ENCODE data around the gene PLA2G12A.
"Not testable (repeated sequence)": the region's sequence is repeated elsewhere in the genome, so short reads cannot be mapped to it uniquely, and the experiment has no call there.

The PLA2G12A gene

DNA sequence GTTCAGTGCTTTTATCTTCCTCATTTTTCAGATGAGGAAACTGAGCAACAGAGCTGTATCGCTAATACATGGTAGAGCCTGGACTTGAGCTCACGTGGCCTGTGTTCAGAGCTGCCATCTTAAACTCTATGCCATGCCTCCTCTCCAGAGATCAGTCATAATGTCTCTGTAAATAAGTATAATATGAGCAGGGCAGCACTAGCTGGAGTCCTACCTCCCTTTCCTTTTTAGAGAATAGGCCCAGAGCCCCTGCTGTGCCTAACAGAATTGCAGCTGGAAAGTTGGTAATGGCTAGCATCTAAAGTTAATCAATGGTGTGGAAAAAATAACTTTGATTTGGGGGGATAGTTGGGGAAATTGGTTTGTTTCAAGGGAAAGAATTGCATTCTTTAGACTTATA is 47.0 kb downstream of the PLA2G12A start:
- peak overlapping the region in 1 of 2 donors; percentile 39 for H3K27ac Mint-ChIP-seq
- no peak overlapping the region for H3K4me3 Mint-ChIP-seq
- peaks cover 2 to 14% of the 10 kb centered on the region in 2 donors for H3K4me1 Mint-ChIP-seq (ENCODE audit: low read depth in 2 of 2)
- DNase-seq (no peak), ATAC-seq (replicated peaks) (no peak)
- H3K27me3 Mint-ChIP-seq, result no peaks in the 10 kb centered on the region
- no peaks in the 10 kb centered on the region for H3K9me3 Mint-ChIP-seq
- H3K36me3 Mint-ChIP-seq (ENCODE audit: insufficient read depth), result peaks cover 32% of the 10 kb centered on the region

DNA sequence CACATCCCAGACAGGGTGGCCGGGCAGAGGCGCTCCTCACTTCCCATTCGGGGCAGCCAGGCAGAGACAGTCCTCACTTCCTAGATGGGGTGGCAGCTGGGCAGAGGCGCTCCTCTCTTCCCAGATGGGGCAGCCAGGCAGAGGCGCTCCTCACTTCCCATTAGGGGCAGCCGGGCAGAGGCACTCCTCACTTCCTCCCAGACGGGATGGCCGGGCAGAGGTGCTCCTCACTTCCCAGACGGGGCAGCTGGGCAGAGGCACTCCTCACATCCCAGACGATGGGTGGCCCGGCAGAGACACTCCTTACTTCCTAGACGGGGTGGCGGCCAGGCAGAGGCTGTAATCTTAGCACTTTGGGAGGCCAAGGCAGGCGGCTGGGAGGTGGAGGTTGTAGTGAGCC is 50.9 kb downstream of the PLA2G12A start:
- DNase-seq; ATAC-seq (replicated peaks); H3K9me3 Mint-ChIP-seq; H3K4me3 Mint-ChIP-seq; H3K4me1 Mint-ChIP-seq (ENCODE audit: low read depth in 2 of 2); H3K27me3 Mint-ChIP-seq: not testable (repeated sequence)
- peak overlapping the region in 1 of 2 donors; percentile 74 for H3K27ac Mint-ChIP-seq
- H3K36me3 Mint-ChIP-seq (ENCODE audit: insufficient read depth), result peaks cover 12% of the 10 kb centered on the region

DNA sequence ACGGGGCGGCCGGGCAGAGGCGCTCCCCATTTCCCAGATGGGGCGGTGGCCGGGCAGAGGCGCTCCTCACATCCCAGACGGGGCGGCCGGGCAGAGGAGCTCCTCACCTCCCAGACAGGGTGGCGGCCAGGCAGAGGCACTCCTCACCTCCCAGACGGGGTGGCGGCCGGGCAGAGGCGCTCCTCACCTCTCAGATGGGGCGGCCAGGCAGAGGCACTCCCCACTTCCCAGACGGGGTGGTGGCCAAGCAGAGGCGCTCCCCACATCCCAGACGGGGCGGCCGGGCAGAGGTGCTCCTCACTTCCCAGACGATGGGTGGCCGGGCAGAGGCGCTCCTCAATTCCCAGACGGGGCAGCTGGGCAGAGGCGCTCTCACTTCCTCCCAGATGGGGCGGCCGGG is 51.4 kb downstream of the PLA2G12A start:
- not testable (repeated sequence) for DNase-seq; H3K27ac Mint-ChIP-seq; H3K4me3 Mint-ChIP-seq; H3K4me1 Mint-ChIP-seq (ENCODE audit: low read depth in 2 of 2); H3K9me3 Mint-ChIP-seq; H3K36me3 Mint-ChIP-seq (ENCODE audit: insufficient read depth); H3K27me3 Mint-ChIP-seq; ATAC-seq (replicated peaks)

DNA sequence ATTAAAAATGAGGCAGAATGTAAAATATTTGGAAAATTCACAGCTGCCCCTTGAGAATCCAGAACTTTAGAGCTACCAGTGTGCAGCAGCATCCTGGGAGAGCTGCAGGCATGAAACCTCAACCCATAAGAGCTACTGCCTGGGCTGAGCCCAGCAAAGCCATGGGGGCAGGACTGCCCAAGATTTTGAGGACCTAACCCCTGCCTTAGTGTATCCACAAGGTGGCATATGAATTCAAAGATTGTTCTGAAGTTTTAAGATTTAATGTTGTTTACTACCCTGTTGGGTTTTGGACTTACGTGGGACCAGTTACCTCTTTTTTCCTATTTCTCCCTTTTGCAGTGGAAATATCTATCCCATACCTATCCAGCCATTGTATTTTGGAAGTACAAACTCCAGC is 53.0 kb downstream of the PLA2G12A start:
- ATAC-seq (replicated peaks), result no peak
- no peak for DNase-seq
- H3K27me3 Mint-ChIP-seq, result no peaks in the 10 kb centered on the region
- peaks cover 6% of the 10 kb centered on the region for H3K36me3 Mint-ChIP-seq (ENCODE audit: insufficient read depth)
- no peaks in the 10 kb centered on the region for H3K9me3 Mint-ChIP-seq
- no peak overlapping the region for H3K4me3 Mint-ChIP-seq
- peak overlapping the region; percentile 5 to 51 for H3K27ac Mint-ChIP-seq
- H3K4me1 Mint-ChIP-seq (ENCODE audit: low read depth in 2 of 2), result peaks cover 2 to 9% of the 10 kb centered on the region in 2 donors

DNA sequence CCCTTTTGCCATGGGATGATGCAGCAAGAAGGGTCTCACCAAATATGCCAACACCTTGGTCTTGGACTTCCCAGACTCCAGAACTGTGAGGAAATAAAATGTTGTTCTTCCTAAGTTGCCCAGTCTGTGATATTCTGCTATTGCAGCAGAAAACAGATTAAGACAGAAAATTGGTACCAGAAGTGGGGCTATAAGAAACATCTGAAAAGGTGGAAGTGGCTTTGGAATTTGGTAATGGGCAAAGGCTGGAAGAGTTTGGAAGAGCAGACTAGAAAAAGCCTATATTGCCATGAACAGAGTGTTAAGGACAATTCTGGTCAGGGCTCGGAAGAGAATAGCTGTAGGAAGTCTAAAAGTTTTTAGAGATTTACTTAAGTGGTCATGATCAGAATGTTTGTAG is 54.0 kb downstream of the PLA2G12A start:
- H3K9me3 Mint-ChIP-seq, result peaks cover 3 to 7% of the 10 kb centered on the region in 2 donors
- H3K4me1 Mint-ChIP-seq (ENCODE audit: low read depth in 2 of 2), result peaks cover 3 to 13% of the 10 kb centered on the region in 2 donors
- peak overlapping the region in 1 of 2 donors; percentile 5 for H3K27ac Mint-ChIP-seq
- H3K27me3 Mint-ChIP-seq, result no peaks in the 10 kb centered on the region
- ATAC-seq (replicated peaks), result no peak
- H3K36me3 Mint-ChIP-seq (ENCODE audit: insufficient read depth), result peaks cover 3% of the 10 kb centered on the region
- H3K4me3 Mint-ChIP-seq, result no peak overlapping the region
- DNase-seq, result no peak

DNA sequence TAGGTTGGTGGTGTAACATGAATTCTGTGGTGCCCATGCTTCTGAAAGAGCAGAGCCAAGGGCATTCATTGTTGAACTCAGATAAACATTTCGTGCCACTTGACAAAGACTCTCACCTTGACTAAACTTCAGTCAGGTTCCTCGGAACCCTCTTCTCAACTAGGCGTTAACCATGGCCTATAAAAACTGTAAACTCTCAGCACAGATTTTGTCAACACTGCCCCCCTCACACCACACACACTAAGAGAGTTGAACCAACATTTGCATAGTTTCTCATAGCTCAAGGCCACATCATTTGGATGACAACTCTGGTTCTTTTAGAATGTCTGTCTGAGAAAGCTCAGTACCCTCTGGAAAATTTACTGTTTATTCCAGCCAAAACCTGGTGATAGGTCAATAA is 54.7 kb downstream of the PLA2G12A start:
- Mint-ChIP-seq H3K27me3 (no peaks in the 10 kb centered on the region), H3K4me1 (ENCODE audit: low read depth in 2 of 2) (peaks cover 3 to 6% of the 10 kb centered on the region in 2 donors), H3K27ac (peak overlapping the region in 1 of 2 donors; percentile 5), H3K4me3 (no peak overlapping the region), H3K36me3 (ENCODE audit: insufficient read depth) (peaks cover 3% of the 10 kb centered on the region), H3K9me3 (peaks cover 3 to 7% of the 10 kb centered on the region in 2 donors)
- ATAC-seq (replicated peaks) (no peak), DNase-seq (no peak)

DNA sequence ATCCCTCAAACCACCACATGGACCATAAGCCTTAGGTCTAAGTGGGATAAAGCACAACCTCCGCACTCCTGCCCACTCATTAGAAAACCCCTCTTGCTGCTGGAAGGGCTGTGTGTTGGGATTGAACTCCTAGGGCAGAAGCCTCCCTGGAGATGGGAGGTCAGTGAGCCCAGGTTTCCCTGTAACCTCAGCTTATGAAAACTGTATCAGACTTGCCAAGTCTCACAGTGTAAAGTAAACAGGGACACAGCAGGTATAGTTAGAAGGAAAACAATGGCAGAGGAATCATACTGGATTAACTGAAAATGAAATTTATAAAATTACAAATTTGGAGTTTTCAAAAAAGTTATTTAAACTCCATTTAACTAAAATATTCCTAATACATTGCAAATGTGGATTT is 56.6 kb downstream of the PLA2G12A start:
- DNase-seq, result no peak
- Mint-ChIP-seq H3K4me1 (ENCODE audit: low read depth in 2 of 2) (peaks cover 2 to 18% of the 10 kb centered on the region in 2 donors), H3K27me3 (no peaks in the 10 kb centered on the region), H3K4me3 (no peak overlapping the region), H3K9me3 (peaks cover 3 to 7% of the 10 kb centered on the region in 2 donors), H3K27ac (no peak overlapping the region), H3K36me3 (ENCODE audit: insufficient read depth) (no peaks in the 10 kb centered on the region)
- ATAC-seq (replicated peaks), result no peak

DNA sequence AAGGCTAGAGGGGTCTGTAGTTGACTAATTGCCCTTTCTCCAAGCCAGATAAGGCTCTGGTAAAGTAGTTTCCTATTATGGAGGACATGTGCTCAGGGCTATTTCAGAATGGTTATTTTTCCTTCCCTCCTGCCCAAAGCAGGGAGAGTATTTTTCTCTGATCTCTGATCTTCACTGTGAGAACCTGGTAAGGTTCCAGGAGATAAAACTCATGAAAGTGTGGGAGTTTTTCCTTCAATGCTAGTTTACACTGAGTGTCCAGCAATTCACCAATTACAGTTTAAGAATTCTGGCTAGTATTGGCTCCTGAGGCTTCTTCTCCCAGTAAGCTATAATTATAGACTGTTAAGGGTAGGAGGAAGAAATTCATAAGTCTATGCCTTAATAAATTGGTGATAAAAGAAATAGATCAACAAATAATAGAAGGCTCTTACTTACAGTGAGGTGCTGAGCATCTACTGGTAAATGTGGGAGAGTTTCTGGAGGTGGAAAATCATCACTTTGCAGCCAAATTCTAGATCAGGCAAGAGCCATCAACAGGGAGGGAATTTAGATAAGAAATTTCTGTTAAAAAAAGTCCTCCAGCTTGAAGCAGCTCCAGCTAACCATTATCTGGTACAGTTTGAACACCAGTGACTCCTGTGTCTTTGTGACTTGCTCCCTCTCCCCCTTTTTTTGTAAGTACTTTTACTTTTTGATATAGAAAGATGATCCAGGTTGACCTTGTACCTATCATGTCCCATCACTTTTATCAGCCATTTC is 57.5 kb downstream of the PLA2G12A start:
- DNase-seq, result no peak
- no peak overlapping the region for H3K4me3 Mint-ChIP-seq
- H3K4me1 Mint-ChIP-seq (ENCODE audit: low read depth in 2 of 2), result peaks cover 6 to 27% of the 10 kb centered on the region in 2 donors
- no peaks in the 10 kb centered on the region for H3K36me3 Mint-ChIP-seq (ENCODE audit: insufficient read depth)
- no peak overlapping the region for H3K27ac Mint-ChIP-seq
- no peaks in the 10 kb centered on the region for H3K27me3 Mint-ChIP-seq
- peaks cover 3 to 7% of the 10 kb centered on the region in 2 donors for H3K9me3 Mint-ChIP-seq
- no peak for ATAC-seq (replicated peaks)

DNA sequence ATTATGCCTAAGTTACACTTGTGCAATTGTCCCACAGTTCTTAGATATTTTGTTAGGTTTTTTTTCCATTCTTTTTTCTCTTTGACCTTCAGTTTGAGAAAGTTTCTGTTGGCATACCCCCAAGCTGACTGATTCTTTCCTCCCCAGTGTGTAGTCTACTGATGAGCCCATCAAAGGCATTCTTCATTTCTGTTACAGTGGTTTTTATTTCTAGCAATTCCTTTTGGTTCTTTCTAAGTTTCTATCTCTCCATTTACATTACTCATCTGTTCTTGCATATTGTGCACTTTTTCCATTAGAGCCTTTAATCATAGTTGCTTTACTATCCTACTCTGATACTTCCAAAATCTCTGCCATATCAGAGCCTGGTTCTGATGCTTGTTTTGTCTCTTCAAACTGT is 58.5 kb downstream of the PLA2G12A start:
- Mint-ChIP-seq H3K36me3 (ENCODE audit: insufficient read depth) (no peaks in the 10 kb centered on the region), H3K27ac (no peak overlapping the region), H3K4me3 (no peak overlapping the region), H3K4me1 (ENCODE audit: low read depth in 2 of 2) (peaks cover 10 to 37% of the 10 kb centered on the region in 2 donors), H3K9me3 (peaks cover 3 to 7% of the 10 kb centered on the region in 2 donors), H3K27me3 (no peaks in the 10 kb centered on the region)
- ATAC-seq (replicated peaks), result no peak
- DNase-seq, result no peak

DNA sequence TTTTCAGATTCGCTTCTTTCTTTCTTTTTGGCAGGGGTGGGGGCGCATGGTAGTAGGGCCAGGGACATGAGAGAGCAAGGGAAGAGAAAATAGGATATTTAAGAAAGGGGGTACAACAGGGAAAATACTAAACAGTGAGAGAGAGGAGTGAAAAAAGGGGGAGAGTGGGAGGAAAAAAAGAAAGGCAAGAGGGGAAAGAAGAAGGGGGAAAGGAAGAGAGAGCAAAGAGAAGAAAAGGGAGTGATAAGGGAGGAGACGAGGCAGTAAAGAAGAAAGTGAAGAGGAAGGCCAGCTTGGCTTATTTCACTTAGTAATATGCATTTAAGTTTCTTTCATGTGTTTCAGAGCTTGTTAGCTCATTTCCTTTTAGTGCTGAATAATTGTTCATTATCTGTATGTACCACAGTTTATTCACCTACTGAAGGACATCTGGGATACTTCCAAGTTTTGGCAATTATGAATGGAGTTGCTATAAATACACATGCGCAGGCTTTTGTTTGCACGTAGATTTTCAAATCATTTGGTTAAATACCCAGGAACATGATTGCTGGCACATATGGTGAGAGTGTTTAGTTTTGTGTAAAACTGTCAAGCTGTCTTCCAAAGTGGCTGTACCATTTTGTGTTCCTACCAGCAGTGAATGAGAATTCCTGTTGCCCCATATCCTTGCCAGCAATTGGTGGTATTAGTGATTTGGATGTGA is 63.9 kb downstream of the PLA2G12A start:
- ATAC-seq (replicated peaks), result no peak
- peaks cover 16% of the 10 kb centered on the region for H3K36me3 Mint-ChIP-seq (ENCODE audit: insufficient read depth)
- H3K4me1 Mint-ChIP-seq (ENCODE audit: low read depth in 2 of 2), result peaks cover 11 to 43% of the 10 kb centered on the region in 2 donors
- no peak overlapping the region for H3K4me3 Mint-ChIP-seq
- no peaks in the 10 kb centered on the region for H3K27me3 Mint-ChIP-seq
- no peaks in the 10 kb centered on the region for H3K9me3 Mint-ChIP-seq
- no peak for DNase-seq
- peak overlapping the region in 1 of 2 donors; percentile 36 for H3K27ac Mint-ChIP-seq

DNA sequence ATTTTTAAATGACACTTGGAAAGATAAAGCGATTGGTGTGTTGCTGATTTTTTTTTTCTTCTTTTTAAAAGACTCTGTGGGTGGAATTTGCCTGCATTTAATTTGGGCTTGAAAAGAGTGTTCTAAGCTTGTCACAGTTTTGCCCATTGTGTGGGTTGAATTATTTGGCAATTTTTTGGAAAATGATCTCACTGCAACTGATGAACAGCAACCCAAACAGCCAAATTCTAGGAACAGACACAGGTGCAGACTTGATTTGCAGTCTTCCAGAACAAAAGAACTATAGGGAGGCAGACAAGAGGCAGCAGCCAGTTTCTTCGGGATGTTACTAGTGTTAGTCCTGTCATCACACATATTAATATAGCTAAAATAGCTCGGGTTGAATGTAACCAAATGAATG is 67.1 kb downstream of the PLA2G12A start:
- Mint-ChIP-seq H3K36me3 (ENCODE audit: insufficient read depth) (peaks cover 25% of the 10 kb centered on the region), H3K27ac (no peak overlapping the region), H3K4me1 (ENCODE audit: low read depth in 2 of 2) (peaks cover 6 to 29% of the 10 kb centered on the region in 2 donors), H3K27me3 (no peaks in the 10 kb centered on the region), H3K4me3 (no peak overlapping the region), H3K9me3 (no peaks in the 10 kb centered on the region)
- ATAC-seq (replicated peaks) (no peak), DNase-seq (no peak)

DNA sequence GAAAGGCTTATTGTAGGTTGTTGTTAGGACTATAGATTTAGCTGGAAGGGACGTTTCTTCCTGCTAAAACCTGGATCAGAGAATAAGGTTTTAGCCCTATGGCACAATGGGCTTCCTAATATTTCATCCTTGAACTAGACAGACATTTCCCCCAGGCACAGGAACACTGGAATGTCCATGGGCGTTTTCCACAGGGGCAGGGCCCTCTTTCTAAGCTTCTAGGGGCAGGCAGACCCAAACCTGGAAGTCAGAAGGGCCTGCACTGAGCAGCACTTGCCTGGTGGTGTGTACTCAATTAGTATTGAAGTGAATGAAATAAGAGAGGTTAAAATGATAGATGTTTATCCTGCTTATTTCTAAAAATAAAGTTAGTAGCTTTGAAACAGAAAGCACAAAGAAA is 67.8 kb downstream of the PLA2G12A start:
- Mint-ChIP-seq H3K4me3 (no peak overlapping the region), H3K27ac (peak overlapping the region in 1 of 2 donors; percentile 7), H3K9me3 (no peaks in the 10 kb centered on the region), H3K4me1 (ENCODE audit: low read depth in 2 of 2) (peaks cover 6 to 26% of the 10 kb centered on the region in 2 donors), H3K27me3 (no peaks in the 10 kb centered on the region), H3K36me3 (ENCODE audit: insufficient read depth) (peaks cover 25% of the 10 kb centered on the region)
- no peak for ATAC-seq (replicated peaks)
- no peak for DNase-seq

Data from effector memory CD8-positive, alpha-beta T cell (primary cell).